Esophagus squamous epithelium (tissue), 4 donors: ENCODE measurements around the gene CRYBA1.

Source experiments
- CTCF ChIP-seq, 6 experiments: fragments of 450-650 bp in 4 of 6; fragments of 200-600 bp in 2 of 6; sonication (generic) in 2 of 6; IDR thresholded peaks; one replicate each; pipeline ENCODE4 v1.5.1; 2016 to 2019; ENCODE audit warnings: antibody characterized with exemption in 6 of 6, mild to moderate bottlenecking in 4 of 6, moderate library complexity in 4 of 6
- POLR2A ChIP-seq, 4 donors: fragments of 450-650 bp; IDR thresholded peaks; one replicate each; pipeline ENCODE4 v1.6.1; 2017; ENCODE audit warnings: antibody characterized with exemption in 4 of 4, mild to moderate bottlenecking in 4 of 4, moderate library complexity in 3 of 4

- TF ChIP-seq CTCF (IDR thresholded peaks at IDR 0.05) = no peak
- TF ChIP-seq POLR2A (IDR thresholded peaks at IDR 0.05) = no peak
These were observed 11.1 kb downstream of the CRYBA1 start for GRCh38 chr17:29257756-29258155.
